Adrenal gland (tissue), 5 donors: ENCODE data around the gene ERC2.

Experiments
- CTCF ChIP-seq, 6 experiments: fragments of 450-650 bp in 4 of 6; fragments of 200-600 bp in 2 of 6; sonication (generic) in 1 of 6; IDR thresholded peaks; 1 replicate in 5 of 6; 2 replicates in 1 of 6; pipeline versions ENCODE4 v1.5.1 to v1.8.0; 2016 to 2021; ENCODE audit warnings: antibody characterized with exemption in 6 of 6, mild to moderate bottlenecking in 2 of 6, moderate library complexity in 1 of 6
- POLR2A ChIP-seq, 2 donors: fragments of 450-650 bp; IDR thresholded peaks; one replicate each; pipeline ENCODE4 v1.6.1; 2017; ENCODE audit warnings: antibody characterized with exemption in 2 of 2, mild to moderate bottlenecking in 2 of 2, moderate library complexity in 1 of 2
- donor health status: DM: no; HTN: no; CAD: no.

- TF ChIP-seq CTCF (IDR thresholded peaks at IDR 0.05): no peak
- TF ChIP-seq POLR2A (IDR thresholded peaks at IDR 0.05): no peak
Observed at GRCh38 chr3:55624238-55624637, 844.0 kb downstream of the ERC2 start.
